NCI-H2171 (cell line): ENCODE measurements around the gene OTOP1.
"Not testable (repeated sequence)": the region's sequence is repeated elsewhere in the genome, so short reads cannot be mapped to it uniquely, and the experiment has no call there.

Experiments used
- DNase-seq: peaks from one replicate; lab custom pipeline; 2025; lab: John Stamatoyannopoulos, UW

Gene OTOP1, protein sequence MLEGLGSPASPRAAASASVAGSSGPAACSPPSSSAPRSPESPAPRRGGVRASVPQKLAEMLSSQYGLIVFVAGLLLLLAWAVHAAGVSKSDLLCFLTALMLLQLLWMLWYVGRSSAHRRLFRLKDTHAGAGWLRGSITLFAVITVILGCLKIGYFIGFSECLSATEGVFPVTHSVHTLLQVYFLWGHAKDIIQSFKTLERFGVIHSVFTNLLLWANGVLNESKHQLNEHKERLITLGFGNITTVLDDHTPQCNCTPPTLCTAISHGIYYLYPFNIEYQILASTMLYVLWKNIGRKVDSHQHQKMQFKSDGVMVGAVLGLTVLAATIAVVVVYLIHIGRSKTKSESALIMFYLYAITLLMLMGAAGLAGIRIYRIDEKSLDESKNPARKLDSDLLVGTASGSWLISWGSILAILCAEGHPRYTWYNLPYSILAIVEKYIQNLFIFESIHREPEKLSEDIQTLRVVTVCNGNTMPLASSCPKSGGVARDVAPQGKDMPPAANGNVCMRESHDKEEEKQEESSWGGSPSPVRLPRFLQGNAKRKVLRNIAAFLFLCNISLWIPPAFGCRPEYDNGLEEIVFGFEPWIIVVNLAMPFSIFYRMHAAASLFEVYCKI

DNA sequence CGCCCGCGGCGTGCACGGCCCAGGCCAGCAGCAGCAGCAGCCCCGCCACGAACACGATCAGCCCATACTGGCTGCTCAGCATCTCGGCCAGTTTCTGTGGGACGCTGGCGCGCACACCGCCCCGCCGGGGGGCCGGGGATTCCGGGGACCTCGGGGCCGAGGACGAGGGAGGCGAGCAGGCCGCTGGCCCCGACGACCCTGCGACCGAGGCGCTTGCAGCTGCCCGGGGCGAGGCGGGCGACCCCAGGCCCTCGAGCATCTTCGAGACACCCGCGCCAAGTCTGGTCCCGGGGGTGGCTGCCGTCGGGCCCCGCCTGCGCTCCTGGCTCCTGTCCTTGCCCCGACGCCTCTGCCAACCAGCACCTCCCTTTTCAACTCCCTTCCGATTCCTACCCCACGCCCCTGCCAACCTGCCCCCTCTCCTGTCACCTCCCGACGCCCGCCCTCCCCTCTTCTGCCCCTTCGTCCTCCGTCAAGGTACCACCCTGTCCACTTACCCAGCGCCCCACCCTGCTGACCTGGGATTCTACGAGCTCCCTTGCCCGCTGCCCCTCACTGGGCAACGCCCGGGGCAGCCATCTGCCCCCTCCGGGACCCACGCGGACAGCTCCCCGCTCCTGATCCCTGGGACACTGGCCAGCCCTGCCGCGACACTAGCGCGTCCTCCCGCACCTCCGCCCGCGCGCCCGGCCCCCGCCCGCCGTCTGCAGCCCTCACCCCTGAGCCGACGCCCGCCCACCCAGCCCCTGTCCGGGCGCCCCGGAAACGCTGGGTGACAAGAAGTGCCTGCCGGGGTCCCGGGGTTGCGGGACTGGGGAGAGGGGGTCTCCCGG lies at the start of gene OTOP1:
Gene OTOP1 (minus strand): TSS at position 324 of the 833 bp plus-strand sequence. CDS start 65 bp downstream, at position 259.
- no peak for DNase-seq

DNA sequence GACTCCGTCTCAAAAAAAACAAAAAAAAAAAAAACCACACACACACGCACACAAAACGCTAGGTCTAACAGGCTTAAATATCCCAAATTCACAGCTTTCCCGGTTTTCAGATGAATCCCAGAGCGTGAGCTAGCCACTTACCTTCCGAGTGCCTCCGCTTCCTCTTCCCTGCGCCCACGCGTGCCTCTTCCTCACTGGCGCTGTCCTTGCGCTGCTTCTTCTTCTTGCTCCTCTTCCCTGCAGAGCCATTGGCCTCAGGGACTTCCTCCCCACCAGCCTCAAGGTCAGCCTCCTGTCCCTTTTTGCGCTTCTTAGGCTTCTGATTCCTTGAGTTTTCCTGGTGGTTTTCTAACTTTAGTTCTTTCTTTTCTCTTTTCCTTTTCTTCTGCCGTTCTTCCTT lies 47.5 kb upstream of the OTOP1 start:
- DNase-seq = no peak

DNA sequence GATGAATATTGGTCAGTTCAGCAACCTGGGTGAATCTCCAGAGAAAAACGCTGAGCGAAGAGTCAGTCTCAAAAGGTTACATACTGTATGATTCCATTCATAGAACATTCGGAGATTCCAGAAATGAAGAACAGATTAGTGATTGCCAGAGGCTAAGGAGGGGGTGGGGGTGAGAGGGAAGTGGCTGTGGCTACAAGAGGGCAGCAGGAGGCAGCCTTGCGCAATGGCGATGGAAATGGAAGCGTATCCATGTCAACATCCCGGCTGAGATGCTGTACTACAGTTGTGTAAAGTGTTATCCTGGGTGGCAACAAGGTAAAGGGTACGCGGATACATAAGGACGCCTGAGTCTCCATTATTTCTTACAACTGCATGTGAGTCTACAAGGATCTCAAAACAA lies 45.2 kb upstream of the OTOP1 start:
- no peak for DNase-seq

DNA sequence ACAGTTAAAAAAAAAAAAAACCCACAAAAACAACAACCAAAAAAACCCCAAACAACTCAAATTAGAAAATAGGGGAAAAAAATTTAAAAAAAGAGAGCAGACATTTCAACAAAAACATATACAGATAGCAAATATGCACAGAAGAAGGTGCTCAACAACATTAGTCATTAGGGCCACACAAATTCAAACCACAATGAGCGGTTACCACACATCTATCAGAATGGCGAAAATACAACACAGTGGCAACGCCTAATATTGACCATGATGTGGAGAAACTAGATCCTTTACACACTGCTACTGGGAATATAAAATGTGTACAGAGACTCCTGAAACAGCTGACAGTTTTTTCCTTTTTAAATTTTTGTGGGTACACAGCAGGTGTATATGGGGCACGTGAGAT lies 43.8 kb upstream of the OTOP1 start:
- no peak for DNase-seq

DNA sequence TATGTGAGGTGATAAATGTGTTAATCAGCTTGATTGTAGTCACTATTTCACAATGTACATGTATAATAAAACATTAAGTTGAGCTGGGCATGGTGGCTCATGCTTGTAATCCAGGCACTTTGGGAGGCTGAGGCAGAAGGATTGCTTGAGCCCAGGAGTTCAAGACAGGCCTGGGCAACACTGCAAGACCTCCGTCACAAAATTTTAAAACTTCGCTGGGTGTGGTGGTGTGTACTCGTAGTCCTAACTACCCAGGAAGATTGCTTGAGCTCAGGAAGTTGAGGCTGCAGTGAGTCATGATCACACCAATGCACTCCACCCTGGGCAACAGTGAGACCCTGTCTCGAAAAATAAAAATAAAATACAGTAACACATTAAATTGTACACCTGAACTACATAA lies 43.1 kb upstream of the OTOP1 start:
- no peak for DNase-seq

DNA sequence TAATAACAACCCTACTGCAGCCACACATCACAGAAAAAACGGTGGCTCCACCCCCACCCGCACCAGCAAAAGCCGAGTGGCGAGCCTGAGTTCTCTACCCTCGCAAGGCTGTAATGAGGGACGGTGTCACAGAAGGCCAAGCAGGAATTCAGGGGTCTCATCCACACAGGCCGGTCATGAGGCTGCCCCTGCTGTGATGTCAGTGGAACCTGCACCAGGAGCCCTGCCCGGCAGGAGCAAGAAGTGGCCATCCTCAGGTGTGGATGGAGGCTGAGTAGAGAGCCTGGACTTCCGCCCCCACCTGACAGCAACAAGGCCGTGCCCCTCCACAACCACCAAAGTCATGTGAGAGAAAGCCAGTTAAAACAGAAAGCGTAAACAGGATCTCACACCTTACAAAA lies 42.6 kb upstream of the OTOP1 start:
- DNase-seq = no peak

DNA sequence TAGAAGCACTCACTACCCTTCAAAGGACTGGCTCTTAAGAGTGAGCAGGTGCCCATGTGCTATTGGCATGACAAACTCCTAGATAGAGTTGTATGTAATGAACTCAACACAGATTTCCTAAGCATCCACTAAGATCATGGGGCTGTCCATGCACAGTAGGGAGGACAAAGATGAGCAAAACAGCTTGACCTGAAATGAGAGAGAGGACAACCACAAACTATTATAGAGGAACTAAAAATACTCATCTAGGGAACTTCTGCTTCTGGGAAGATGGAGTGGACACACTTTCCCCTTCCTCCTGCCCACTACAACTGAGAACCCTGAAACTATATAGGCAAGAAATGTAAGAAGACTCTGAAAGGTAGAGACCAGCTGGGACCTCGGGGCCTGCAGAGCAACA lies 42.0 kb upstream of the OTOP1 start:
- no peak for DNase-seq

DNA sequence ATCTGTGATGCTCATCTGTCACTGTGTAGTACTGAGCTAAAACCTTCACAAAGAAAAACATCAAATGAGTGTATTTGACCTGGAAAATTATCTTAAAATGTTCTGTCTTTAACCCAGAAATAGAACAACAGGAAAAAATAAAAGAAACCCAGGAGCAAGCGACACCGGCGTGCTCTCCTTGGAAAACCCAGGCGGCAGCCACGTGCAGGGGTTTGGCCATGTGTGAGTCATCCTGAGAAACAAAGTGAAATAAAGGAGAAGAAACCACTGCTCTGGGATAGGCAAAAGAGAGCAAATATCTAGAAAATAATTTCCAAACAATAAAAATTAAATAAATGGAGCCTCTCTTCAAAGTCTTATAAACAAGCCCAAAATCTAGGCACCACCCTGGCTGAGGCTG lies 41.3 kb upstream of the OTOP1 start:
- no peak for DNase-seq

DNA sequence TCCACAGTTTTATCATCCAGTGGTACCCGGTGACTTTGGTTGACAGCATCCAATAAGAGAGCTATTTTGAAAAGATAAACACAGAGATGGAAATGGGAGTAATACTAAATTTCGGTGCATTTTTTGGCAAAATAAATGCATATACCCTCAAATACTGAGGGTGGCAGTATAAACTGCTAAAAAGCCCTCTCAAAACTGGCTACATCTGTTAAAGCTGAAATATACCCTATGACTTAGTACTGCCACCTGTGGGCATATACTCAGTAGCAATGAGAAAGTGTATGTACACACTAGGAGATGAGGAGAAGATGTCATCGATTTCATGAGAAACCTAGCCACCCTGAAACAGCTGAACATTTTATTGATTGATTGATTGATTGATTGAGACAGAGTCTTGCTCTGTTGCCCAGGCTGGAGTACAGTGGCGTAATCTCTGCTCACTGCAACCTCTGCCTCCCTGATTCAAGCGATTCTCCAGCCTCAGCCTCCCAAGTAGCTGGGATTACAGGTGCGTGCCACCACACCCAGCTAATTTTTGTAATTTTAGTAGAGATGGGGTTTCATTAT lies 33.5 kb upstream of the OTOP1 start:
- no peak for DNase-seq

DNA sequence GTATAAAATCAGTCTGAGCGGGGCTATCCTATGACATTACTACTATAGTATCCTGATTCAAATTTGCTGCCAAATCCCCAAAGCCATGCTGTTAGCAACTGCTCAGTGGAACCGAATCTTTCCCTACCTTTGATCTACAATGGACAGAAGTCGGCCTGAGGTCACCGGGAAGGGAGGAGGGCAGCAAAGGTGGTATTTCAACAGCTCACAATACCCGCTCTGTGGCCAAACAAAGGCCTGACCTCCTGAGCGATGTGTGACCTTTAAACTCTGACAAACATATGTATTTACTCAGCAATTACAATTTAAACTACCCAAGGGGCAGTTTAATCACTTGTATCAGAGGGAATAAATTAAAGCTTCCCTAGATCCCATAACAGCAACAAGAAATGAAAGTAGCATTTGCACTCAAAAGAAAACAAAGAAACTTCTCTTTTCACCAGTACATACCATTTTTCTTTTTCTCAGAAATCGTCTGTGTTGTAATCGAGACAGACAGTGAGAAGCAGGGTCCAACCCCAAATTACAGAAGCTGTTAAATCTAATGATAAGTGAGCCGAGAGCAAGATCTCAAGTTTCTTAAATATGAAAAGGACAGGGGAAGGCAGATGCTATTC lies 32.9 kb upstream of the OTOP1 start:
- no peak for DNase-seq

DNA sequence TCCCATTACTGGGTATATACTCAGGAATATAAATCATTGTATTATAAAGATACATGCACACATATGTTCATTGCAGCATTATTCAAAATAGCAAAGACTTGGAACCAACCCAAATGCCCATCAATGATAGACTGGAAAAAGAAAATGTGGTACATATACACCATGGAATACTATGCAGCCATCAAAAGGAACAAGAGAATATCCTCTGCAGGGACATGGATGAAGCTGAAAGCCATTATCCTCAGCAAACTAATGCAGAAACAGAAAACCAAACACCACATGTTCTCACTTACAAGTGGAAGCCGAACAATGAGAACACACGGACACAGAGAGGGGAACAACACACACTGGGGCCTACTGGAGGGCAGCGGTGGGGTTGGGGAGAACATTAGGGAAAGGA lies 31.0 kb upstream of the OTOP1 start:
- DNase-seq = not testable (repeated sequence)

DNA sequence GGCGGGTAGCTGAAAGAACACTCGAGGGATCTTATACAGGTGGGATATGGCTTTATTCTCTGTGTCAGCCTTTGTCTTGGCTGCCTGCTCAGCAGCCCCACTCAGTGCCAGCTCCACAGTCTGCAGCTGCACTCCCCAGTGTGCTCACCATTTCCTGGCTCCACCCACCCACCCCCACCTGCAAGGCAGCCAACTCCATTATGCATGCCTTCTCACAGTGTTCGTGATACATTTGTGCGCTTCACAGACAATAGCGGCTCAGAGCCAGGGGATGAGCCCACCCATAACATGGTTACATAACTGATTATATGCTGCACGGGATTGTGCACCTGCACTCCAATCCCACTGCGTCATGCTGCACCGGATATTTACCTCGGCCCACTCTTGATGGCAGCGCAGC lies 30.1 kb upstream of the OTOP1 start:
- DNase-seq = no peak

DNA sequence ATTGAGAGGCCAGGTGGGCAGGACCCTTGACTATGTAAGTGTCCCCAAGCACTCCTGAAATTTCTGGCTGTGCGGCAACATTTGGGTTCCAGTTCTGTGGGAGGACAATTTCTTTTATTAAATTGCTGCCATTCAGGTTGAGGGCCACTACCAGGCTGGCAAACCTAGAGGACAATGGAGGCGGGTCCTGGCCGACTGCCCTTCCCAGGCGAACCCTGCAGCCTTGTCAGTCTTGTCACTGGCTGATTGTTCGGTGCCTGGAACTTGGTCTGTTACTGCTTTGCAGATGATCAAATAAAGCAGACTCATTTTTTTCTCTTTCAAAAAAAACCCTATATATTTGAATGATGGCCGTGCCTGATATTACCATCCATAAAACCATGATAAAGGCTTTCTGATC lies 27.9 kb upstream of the OTOP1 start:
- DNase-seq = no peak

DNA sequence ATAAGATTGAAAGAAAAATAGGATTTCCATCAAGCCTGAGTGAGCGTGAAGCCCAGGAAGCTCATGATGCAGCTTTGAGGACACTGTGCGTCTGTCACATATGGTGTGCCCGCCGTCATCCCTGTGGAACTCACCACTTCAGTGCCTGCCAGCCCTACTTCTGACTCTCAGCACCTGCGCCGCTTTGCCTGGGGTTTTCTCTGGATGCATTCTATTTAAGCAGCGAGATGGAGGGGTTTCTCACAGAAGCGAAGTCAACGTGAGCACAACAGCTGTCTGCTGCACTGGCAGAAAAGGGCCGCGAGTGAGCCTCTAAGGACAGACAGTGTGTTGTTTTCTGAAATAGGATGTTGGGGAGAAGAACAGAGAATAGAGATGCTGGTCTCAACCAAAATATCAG lies 27.5 kb upstream of the OTOP1 start:
- no peak for DNase-seq

DNA sequence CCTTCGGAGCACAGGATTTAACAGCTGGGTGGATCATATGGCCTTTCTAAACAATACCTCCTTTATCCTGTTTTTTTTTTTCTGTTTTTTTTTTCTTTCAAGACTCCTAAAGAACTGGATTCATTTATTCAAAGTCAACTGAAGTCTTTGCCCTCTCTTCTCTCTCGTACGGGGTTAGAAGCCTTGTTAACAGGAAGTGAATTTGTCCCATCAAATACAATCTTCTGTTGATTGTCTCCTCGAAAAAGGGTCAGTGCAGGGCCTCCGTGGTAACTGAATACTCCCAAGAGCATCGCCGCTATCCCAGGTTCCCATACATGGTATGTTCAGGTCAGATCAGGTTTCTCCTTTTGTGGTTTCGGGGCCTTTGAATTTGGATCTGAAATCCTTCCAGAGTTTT lies 23.1 kb upstream of the OTOP1 start:
- no peak for DNase-seq

DNA sequence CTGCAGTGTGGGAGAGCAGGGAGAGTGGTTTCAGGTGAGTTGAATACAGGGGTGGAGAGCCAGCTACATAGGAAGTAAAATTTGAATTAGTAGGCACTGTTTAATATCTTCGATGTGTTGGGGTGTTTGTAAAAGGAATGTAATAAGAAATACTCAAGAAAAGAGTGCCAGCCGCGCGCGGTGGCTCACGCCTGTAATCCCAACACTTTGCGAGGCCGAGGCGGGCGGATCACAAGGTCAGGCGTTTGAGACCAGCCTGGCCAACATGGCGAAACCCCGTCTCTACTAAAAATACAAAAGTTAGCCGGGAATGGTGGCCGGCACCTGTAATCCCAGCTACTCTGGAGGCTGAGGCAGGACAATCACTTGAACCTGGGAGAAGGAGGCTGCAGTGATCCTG lies 22.6 kb upstream of the OTOP1 start:
- DNase-seq = not testable (repeated sequence)

DNA sequence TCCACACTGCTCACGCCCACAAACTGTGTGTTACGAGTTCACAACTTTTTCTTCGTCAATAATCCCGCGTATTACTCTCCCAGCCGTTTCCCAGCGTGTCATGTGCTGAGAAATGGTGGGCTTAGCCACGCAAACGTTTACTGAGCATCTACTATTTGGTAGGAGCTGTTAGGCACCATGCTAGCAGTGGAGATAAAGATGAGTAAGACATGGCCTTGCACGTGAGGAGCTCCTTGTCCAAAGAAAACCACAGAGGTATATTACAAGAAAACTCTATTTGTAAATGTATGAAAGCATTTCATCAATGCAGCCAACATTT lies 22.1 kb upstream of the OTOP1 start:
- DNase-seq = no peak

DNA sequence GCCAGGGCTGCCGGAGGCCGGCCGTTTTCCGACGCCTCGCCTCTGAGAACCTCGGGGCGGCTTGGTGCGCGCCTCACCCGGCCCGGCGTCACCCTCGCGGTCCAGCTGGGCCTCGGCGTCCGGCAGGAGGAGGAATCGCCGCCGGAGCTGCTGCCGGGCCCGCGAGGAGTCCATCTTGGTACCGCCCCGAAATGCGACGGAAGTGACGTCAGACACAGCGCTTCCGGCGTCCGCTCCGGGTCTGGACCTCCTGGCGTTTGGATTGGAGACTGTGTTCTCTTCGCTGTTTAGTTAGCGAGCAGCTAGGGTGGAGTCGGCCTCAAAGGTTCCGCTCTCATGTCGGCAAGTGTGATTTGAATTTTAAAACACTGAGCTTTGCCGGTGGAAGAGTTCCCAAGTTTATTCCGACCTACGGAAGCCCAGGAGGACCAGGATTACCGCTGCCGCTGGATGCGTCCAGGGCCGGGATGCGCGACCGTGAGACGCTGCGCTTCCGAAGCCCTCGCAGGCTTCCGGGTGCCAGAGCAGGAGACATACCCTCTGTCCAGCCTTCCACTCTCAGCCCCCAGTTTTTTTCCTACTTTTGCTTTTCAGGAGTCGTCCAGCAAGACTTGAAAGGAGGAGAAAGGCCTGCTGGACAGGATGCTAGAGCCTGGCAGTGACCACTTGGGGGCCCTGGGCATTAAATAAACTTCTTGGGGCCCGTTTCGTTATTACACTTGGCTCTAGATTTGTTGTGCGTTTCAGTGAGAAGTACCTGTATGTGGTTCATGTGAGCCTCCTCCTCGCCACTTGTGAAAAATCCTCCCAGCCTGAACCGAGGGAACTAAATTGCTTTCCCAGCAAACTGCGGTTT lies 21.5 kb upstream of the OTOP1 start, which contains the start of gene TMEM128:
Gene TMEM128 (minus strand): TSS at position 195 of the 856 bp plus-strand sequence. CDS start 21 bp downstream, at position 174.
- peak; percentile 65 for DNase-seq

DNA sequence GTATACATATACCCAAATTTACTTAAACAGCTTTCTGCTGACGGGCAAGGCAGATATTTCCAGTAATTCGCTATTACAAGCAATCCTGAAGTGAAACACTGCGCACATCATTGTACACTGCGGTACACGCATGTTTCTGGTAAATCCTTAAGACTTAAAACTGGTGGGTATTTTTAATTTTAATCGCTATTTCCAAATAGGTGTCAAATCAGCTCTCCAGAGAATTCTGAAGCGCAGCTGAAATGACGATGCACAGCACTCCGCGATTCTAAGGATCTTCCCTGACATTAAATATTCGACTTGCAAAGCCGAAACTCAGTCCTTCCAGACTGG lies 20.9 kb upstream of the OTOP1 start:
- no peak for DNase-seq

DNA sequence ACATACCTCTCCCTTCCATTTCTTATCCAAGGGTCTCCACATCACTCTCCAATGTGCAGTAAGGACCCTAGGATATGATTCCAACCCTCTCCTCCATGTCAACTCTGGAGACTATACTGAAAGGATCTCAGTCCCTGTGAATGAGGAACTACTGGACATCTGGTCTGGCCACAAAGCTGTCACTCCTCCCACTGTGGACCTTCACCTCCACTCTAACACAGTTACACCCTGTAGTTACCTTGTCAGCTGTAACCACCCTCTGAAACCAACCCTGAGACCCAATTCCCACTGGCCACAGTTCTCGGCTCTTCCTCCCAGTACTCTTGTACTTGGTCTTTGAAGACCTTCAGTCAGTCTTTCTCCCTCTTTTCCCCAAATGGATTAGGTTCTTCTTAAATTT lies 18.4 kb upstream of the OTOP1 start:
- DNase-seq = no peak

DNA sequence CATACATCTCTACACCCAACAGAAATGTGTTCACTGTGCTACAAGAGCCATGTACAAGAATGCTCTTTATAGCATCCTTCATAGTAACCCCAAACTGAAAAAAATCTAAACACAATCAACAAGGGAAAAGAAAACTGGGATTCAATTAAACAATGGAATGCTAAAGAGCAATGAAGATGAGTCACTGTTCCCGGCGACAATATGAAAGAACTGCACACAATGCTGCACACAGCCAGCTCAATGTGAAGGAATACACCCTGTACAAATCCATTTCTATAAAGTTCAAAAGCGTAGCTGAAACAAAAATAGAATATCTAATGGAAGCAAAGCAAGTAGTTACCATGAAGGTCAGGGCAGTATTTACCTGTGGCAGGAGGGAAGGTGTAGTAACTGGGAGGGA lies 12.8 kb upstream of the OTOP1 start:
- not testable (repeated sequence) for DNase-seq
